HG02759 (cell line): ENCODE measurements around the gene MEGF10.
"Not testable (repeated sequence)": the region's sequence is repeated elsewhere in the genome, so short reads cannot be mapped to it uniquely, and the experiment has no call there.

ENCODE experiments used
- ATAC-seq: cut with Tn5 transposase; IDR thresholded peaks from one replicate; pipeline ENCODE4 v1.9.1; 2021; ENCODE audit warnings: mild to moderate bottlenecking, moderate library complexity; ENCODE audit not compliant: unreplicated experiment

The MEGF10 gene

DNA sequence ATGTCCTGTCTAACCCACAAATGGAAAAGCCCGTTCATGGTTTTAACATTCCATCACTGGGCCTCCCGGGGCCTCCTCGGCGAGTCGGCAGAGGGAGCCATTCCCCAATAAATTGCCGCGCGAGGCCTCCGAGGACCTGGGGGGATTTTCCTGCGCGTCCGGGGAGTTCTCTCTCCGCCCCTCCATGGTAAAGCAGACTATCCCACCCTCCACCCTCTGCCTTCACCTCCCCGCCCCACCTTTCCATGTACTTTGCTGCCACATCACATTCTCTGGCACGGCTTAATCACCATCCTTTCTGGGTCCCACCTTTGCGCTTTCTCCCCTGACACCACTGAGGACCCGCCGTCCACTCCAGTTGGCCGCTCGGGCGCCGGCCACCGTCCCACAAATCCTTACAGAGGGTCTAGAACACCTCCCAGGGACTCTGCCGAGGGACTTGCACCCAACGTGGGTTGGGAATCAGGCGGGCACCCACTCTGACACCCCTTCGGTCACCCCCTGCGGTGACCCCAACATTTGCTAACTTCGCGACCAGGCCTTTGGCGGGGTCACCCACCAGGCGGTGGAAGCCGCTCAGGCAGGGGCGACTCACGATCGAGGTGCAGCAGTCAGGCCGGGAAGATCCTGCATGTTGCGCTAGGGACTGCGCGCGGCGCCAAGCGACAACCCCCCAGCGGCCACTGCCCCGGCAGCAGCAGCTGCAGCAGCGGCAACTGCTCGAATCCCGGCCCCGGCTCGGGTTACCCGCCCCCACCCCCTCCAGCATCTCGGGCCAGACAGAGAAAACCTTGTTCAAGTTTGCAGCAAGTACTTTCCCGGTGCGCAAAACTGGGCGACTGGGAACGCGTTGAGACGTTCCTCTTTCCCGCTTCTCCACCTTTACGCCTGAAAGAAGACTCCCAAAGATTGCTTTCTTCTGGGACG lies at the start of gene MEGF10:
Gene MEGF10 (plus strand): TSS at position 778 of the 927 bp plus-strand sequence. CDS start 40,513 bp downstream, outside the sequence.
- peak; percentile 65 for ATAC-seq

DNA sequence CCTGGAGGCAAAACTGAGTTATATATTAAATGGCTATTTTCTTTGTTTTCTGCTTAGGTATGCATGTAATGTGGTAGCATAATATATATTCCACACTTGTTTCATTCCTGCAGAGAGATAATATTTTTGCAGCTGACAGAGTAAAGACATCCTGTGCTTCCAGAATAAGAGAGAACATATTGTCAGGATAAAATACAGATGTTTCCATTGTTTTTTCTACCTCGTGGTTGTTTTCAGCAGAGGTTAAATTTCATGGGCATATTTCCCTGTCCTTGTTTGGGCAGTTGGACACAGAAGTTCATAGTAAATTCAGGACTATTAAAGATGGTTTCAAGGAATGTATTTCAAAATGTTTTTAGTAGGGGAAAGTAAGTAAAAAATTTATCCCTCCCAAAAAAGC lies 47.6 kb upstream of the MEGF10 start:
- no peak for ATAC-seq

DNA sequence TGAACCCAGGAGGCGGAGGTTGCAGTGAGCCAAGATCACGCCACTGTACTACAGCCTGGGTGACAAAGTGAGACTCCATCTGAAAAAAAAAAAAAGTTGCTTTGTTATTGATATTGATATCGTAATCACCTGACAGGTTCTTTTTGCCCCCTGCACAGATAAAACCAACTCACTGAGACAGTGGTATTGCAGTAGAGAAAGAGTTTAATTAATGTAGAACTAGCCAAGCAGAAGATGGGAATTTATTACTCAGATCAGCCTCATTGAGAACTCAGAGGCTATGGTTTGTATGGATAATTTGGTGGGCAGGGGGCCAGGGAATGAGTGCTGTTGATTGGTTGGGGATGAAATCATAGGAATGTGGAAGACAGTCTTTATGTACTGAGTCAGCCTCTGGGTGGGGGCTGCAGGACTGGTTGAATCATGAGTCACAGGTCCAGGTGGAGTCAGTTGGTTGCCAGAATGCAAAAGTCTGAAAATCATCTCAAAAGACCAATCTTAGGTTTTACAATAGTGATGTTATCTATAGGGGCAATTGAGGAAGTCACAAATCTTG lies 35.8 kb upstream of the MEGF10 start:
- no peak for ATAC-seq

DNA sequence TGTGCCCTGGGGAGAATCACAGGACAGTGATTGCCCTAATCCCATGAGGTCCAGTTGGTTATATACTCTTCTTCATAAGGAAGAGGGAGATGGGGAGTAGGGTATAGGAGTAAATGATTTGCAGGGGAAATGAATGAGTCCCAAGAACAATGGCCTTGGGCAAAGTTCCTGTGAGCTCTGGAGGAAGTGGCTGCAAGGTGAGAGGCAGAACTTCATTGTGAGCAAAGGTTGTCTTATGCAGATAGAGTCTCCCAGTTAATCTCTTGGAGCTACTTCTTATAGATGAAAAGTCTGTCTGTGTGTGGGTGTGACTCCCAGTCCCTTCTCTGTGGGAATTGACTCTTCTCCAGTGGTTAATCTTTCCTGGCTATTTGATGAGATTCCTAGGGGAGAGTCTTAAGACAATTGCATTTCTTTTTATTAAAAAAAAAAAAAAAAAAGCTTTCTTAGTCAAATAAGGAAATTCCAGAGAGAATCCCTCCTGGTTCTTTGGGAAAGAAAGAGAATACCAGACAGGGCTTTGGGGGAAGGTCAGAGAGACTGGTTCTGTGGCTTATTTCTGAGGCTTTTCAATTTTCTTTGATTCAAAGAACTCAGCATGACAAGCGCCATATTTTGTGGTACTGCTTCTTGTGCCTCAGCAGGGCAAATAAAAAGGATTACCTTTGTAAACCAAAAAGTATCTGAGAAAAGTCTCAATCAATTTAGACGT lies 33.6 kb upstream of the MEGF10 start:
- no peak for ATAC-seq

DNA sequence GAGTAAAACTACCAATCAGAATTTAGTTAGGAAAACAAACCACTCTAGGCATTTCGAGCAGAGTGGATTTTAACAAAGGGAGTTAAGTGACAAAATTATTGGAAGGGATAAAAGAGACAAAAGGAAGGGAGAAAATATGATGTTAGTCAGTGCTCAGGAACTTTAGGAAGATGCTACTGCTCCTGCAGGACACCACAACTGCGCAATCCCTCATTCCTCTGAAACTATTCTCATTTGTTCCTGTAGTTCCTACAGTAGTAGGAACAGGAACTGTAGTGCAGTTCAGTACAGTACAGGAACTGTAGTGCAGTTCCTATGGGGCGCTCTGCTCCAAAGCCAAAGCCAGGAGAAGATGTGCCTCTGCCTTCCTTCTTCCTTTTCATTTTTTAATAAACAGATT lies 29.9 kb upstream of the MEGF10 start:
- ATAC-seq, result no peak

DNA sequence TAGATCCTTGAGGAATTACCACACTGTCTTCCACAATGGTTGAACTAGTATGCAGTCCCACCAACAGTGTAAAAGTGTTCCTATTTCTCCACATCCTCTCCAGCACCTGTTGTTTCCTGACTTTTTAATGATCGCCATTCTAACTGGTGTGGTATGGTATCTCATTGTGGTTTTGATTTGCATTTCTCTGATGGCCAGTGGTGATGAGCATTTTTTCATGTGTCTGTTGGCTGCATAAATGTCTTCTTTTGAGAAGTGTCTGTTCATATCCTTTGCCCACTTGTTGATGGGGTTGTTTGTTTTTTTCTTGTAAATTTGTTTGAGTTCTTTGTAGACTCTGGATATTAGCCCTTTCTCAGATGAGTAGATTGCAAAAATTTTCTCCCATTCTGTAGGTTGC lies 25.1 kb upstream of the MEGF10 start:
- ATAC-seq, result not testable (repeated sequence)

DNA sequence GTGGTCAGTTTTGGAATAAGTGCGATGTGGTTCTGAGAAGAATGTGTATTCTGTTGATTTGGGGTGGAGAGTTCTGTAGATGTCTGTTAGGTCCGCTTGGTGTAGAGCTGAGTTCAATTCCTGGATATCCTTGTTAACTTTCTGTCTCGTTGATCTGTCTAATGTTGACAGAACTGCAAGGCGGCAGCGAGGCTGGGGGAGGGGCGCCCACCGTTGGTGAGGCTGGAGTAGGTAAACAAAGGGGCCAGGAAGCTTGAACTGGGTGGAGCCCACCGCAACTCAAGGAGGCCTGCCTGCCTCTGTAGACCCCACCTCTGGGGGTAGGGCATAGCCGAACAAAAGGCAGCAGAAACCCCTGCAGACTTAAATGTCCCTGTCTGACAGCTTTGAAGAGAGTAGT lies 22.3 kb upstream of the MEGF10 start:
- ATAC-seq, result not testable (repeated sequence)

DNA sequence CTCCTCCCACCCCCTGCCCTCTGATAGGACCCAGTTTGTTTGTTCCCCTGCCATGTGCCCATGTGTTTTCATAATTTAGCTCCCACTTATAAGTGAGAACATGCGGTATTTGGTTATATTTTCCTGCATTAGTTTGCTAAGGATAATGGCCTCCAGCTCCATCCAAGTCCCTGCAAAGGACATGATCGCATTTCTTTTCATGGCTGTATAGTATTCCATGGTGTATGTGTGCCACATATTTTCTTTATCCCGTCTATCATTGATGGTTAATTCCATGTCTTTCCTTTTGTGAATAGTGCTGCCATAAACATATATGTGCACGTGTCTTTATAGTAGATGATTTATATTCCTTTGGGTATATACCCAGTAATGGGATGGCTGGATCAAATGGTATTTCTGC lies 19.9 kb upstream of the MEGF10 start:
- not testable (repeated sequence) for ATAC-seq

DNA sequence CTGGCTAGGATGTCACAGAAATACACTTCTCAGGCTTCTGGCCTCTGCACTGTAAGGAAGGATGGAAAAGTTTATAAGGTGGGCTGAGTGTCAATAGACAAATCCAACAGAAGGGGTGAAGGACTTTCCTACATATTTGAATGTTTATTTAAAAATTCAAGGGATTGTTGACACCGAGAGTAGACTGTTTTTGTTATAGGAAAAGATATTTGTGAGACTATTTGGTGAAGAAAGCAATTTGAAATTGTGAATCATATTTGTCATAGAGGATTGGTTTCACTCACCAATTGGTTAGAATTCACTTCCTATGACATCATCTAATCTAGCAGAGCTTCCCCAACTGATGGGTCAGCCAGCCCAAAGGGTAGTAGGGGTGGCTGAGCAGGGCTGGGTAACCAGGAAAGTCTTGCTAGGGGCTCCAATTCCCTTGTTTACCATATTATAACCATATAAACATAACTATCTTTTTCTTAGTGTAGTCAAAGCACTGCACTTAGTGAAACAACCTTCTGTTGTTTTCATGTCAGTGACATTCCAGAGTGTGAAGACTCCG lies 14.9 kb upstream of the MEGF10 start:
- no peak for ATAC-seq

DNA sequence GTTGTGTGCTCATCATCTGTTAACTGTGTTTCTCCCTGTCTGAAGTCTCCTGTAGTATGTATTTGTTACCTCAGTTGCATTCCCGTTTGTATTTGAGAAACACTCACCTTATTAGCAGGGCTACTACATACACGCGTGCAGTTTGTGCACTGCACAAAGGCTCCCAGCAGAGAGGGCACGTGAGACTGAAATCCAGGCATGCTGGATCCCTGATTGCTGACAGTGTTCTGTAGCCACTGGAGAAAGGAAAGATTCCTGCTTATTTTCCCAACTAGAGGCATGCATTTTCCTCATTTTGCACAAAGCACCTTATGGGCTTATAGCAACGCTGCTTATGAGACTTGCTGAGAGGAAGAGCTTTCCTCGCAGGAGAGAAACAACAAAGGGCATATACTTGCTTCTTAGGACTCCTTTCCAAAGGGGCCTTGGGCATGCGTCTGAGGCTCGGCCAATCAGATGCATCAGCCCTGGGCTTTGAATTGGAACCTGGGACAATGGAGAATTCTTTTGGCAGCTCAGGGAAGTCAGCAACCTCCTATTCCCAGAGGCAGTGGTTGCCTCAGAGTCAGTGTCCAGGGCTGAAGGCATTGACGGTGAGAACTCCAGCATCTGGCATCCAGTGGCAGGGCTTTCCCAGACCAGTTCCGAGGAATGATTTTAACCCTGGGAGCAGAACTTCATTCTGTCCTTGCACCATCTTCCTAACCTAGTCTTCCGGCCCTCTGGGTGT lies 9.9 kb upstream of the MEGF10 start:
- no peak for ATAC-seq

DNA sequence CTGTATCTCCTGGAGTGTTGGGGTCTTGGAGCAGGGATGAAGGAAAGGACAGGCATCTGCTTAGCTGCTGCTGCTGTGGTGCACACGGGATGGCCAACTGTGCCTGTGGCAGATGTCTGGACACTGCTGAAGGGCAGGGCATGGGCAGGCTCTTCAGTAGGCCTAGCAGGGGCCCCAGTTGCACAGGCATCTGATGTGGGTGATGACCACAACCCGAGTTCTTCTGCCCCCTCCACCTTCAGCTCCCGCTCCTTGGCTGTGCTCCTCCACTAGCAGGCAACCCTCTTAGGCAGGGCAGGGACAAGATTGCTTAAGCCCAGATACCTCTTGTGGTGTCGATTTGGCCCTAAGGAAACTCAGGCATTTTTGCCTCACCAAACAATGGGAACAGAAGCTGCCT lies 9.0 kb upstream of the MEGF10 start:
- no peak for ATAC-seq

DNA sequence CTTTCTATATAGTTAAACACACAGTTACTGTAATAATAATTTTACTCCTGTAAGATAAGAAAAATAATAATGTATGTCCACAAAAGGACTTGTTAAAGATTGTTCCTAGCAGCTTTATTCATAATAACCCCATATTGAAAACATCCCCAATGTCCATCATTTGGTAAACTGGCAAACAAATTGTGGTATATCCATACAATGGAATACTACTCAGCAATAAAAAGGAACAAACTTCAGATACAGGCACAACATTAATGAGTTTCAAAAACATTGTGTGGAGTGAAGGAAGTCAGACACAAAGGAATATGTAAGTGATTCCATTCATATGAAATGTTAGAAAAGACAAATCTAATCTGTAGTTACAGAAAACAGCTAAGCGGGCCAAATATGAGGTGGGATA lies 1.9 kb upstream of the MEGF10 start:
- no peak for ATAC-seq

DNA sequence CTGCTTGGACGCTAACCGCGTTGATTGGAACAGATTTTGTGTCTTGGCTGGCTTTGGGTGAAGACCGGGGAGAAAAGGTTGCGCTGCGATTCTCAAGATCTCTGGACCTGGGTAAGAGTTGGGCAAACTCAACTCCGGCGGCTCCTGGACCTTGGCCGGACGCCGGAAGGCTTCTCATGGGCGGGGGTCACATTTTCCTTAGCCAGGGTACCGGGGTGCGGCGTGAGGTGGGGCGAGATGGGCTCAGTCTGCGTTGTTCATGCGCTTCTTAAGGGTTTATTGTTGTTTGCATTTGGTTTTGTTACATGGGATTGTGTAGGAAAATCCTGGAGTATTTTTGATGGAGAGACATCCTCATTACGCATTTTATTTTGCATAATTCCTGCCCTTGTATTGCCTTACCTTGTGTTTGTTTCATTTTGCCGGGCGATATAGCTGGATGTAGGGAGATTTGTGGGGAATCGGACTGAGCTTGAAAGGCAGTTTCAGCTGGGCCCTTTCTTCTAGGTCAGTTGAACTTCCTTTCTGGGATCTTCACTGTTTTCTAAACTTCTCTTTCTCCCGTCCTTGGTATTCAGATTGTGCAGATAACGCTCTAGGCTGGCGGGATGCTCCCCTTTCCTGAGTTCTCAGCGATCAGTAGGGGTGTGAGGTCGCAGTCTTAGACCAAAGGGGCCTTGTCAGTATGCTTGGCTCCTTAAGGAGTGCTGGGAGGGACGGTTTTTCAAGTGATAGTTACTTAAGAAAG lies 524 bp downstream of the MEGF10 start:
- ATAC-seq, result no peak

DNA sequence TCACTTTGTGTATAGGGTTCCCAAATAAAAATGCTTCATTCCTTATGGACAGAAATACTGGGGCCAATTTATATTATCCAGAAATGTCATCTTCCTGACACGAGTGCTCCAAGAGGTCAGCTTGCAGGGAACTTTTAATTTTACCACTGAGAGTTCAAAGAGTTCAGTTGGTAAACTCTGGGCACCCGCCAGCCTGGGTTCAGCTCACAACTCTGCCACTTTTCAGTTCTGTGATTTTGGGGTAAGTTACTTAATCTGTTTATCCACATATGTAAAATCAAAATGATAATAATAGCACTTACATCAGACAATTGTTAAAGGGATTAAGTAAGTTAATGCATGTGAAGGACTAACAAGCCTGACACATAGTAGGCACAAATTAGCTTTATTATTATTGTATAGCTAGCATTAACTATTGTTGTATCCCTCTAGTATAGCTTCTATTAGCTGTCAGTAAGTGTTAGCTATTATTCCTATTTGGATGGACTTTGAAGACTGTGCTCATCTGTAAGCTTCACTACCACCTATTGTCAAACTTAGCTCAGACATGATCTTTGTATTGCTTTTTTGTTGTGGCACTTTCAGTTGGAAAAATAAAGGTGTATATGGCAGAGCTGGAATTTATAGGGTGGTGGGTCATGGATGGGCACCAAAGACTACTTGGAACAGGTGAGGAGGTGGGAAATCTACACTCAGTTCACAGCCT lies 1.6 kb downstream of the MEGF10 start:
- ATAC-seq, result no peak

DNA sequence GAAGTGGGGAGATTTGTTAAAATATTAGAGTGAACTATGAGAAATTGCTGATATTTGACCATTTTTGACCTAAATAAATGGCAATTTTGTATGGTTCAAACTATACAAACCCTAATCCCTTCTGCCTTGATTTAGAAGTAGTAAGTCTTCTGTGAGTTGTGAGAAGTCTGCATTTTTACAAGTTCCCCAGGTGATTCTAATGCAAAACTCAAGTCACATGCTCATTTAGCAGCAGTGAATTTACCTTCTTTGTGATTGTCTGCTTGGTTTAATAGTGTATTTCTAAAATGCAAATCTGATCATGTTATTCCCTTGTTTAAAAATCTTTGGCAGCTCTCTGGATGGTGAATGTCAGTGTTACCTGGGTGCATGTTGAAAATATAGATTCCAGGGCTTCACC lies 2.8 kb downstream of the MEGF10 start:
- no peak for ATAC-seq

DNA sequence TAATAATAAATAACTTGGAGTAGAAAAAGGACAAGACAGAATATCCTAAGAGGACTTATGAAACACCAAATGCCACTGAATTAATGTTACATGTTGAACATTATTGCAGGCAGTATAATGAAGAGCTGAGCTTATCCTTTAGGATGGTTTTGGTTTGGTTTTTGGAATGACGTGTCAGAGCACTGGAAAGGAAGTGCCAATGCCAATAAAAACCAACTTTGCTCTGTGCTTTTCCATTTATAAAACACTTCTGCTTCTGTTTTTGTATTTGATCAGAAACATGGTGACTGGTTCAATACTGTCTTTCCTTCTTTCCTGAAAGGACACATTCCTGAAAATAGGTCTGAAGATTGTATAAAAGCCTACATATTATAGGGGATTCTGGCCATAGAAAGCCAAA lies 4.2 kb downstream of the MEGF10 start:
- ATAC-seq, result no peak

DNA sequence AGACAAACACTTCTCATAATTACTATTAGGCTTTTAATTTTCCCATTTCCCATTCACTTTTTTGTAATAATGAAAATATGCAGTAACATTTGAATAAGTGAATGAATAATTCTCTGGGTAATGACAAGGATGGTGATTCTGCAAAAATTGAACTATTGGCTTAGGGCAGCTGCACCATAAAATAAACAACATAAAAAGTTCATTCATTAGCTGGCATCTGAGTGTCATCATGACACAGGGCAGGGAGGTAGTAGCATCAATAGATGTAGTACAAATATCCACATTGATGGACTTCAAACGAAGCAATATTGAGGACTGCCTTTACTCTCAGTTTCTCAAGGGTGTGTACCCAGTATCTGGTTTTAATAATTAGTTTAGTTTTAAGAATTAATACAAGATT lies 4.9 kb downstream of the MEGF10 start:
- ATAC-seq, result no peak

DNA sequence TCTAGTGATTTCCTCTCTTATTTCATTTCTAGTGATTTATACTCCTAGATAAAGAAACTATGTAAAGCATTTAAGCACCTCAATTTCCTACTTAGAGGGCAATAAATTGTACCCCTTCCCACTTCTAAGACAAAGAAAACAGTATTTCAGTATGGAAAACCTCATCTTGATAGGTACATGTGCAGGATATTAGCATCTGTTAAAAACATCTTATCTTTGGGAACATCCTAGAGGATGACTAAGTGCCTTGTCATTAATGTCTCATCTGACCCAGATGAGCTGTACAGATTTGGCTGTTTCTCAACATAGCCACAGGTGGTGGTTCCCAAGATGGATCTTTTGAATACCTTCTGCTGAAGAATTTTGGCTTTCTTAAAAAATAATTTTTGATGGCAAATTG lies 5.7 kb downstream of the MEGF10 start:
- no peak for ATAC-seq

DNA sequence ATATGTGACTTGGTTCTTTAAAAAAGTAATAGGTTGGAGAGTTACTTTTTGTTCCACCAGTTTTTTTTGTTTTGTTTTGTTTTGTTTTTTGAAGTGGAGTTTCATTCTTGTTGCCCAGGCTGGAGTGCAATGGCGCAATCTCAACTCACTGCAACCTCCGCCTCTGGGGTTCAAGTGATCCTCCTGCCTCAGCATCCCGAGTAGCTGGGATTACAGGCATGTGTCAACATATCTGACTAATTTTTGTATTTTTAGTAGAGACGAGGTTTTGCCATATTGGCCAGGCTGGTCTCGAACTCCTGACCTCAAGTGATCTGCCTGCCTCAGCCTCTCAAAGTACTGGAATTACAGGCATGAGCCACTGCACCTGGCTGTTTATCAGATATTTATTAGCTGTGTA lies 6.3 kb downstream of the MEGF10 start:
- ATAC-seq, result not testable (repeated sequence)
